Measurements from ENCODE around the gene GGTLC2. TPM values are rescaled to one million over a fixed set of nuclear protein-coding genes. Genes with fewer than 3 reads are reported as not detected.
"Not testable (repeated sequence)": the region's sequence is repeated elsewhere in the genome, so short reads cannot be mapped to it uniquely, and the experiment has no call there.

Gene GGTLC2
- total RNA-seq, 4 donors from 2014 or later, result not detected

GRCh38 chr22:22618448-22618847 is 26.0 kb upstream of the GGTLC2 start:
- in situ Hi-C loops (cut with MboI; ENCODE audit: low pct_ligation_motif_present in 1 of 4, low pct_unique_long_range_greater_than_20kb in 1 of 4, low sequenced_read_pairs in 3 of 4) (no loop called here), intact Hi-C loops (cut with DNase I; ENCODE audit: low total_unique reads) (no loop called here)
- H3K4me1 ChIP-seq, result no peaks in the 10 kb centered on the region
- H3K9me3 ChIP-seq, result no peaks in the 10 kb centered on the region
- H3K27me3 ChIP-seq, result no peaks in the 10 kb centered on the region
- H3K4me3 ChIP-seq, result no peak overlapping the region
- H3K36me3 ChIP-seq, result no peaks in the 10 kb centered on the region
- no peak for TF ChIP-seq POLR2AphosphoS5 (IDR thresholded peaks at IDR 0.05)
- no peak for TF ChIP-seq POLR2A (IDR thresholded peaks at IDR 0.05)
- TF ChIP-seq EP300 (IDR thresholded peaks at IDR 0.05; ENCODE audit: low read depth), result no peak
- TF ChIP-seq CTCF (IDR thresholded peaks at IDR 0.05), result no peak
- 88% methylated on average over 7 of the region's 7 CpGs; no CpG with 5 or more reads in 1 of the 2 donors for WGBS, 2 donors (ENCODE audit: low coverage in 1 of 2)
- H3K27ac ChIP-seq, result no peak overlapping the region
- DNase-seq, result no peak

- H3K4me3 ChIP-seq, result no peak overlapping the region
- WGBS, 2 donors (ENCODE audit: low coverage in 1 of 2), result 74% methylated on average over 2 of the region's 2 CpGs; no CpG with 5 or more reads in 1 of the 2 donors
- DNase-seq, result no peak
- no peaks in the 10 kb centered on the region for H3K27me3 ChIP-seq
- no peaks in the 10 kb centered on the region for H3K9me3 ChIP-seq
- H3K27ac ChIP-seq, result no peak overlapping the region
- intact Hi-C loops (cut with DNase I; ENCODE audit: low total_unique reads), result no loop called here
- no peaks in the 10 kb centered on the region for H3K4me1 ChIP-seq
- in situ Hi-C loops (cut with MboI; ENCODE audit: low pct_ligation_motif_present in 1 of 4, low pct_unique_long_range_greater_than_20kb in 1 of 4, low sequenced_read_pairs in 3 of 4), result no loop called here
- H3K36me3 ChIP-seq, result no peaks in the 10 kb centered on the region
- TF ChIP-seq EP300 (IDR thresholded peaks at IDR 0.05; ENCODE audit: low read depth) (no peak), POLR2A (IDR thresholded peaks at IDR 0.05) (no peak), POLR2AphosphoS5 (IDR thresholded peaks at IDR 0.05) (no peak), CTCF (IDR thresholded peaks at IDR 0.05) (no peak)
Measured at GRCh38 chr22:22618923-22619322, 25.5 kb upstream of the GGTLC2 start.

- TF ChIP-seq CTCF (IDR thresholded peaks at IDR 0.05), result no peak
- TF ChIP-seq POLR2AphosphoS5 (IDR thresholded peaks at IDR 0.05), result no peak
- TF ChIP-seq EP300 (IDR thresholded peaks at IDR 0.05; ENCODE audit: low read depth), result no peak
- TF ChIP-seq POLR2A (IDR thresholded peaks at IDR 0.05), result no peak
- DNase-seq, result no peak
- Histone ChIP-seq H3K9me3 (no peaks in the 10 kb centered on the region), H3K27me3 (no peaks in the 10 kb centered on the region), H3K27ac (no peak overlapping the region), H3K4me3 (no peak overlapping the region), H3K4me1 (no peaks in the 10 kb centered on the region), H3K36me3 (no peaks in the 10 kb centered on the region)
- 61 to 62% methylated on average over 3 of the region's 3 CpGs for WGBS, 2 donors (ENCODE audit: low coverage in 1 of 2)
- intact Hi-C loops (cut with DNase I; ENCODE audit: low total_unique reads), result no loop called here
- in situ Hi-C loops (cut with MboI; ENCODE audit: low pct_ligation_motif_present in 1 of 4, low pct_unique_long_range_greater_than_20kb in 1 of 4, low sequenced_read_pairs in 3 of 4), result no loop called here
Measured at GRCh38 chr22:22619765-22620414, 24.5 kb upstream of the GGTLC2 start.

GRCh38 chr22:22628546-22629495 is 15.6 kb upstream of the GGTLC2 start:
- H3K36me3 ChIP-seq; H3K9me3 ChIP-seq; H3K4me3 ChIP-seq; H3K27ac ChIP-seq; H3K4me1 ChIP-seq; intact Hi-C loops (cut with DNase I; ENCODE audit: low total_unique reads); in situ Hi-C loops (cut with MboI; ENCODE audit: low pct_ligation_motif_present in 1 of 4, low pct_unique_long_range_greater_than_20kb in 1 of 4, low sequenced_read_pairs in 3 of 4); DNase-seq; H3K27me3 ChIP-seq: not testable (repeated sequence)
- WGBS, 2 donors (ENCODE audit: low coverage in 1 of 2), result 82% methylated on average over 10 of the region's 18 CpGs; no CpG with 5 or more reads in 1 of the 2 donors

- H3K9me3 ChIP-seq; H3K27ac ChIP-seq; DNase-seq; intact Hi-C loops (cut with DNase I; ENCODE audit: low total_unique reads); H3K4me1 ChIP-seq; H3K4me3 ChIP-seq; H3K27me3 ChIP-seq; H3K36me3 ChIP-seq; in situ Hi-C loops (cut with MboI; ENCODE audit: low pct_ligation_motif_present in 1 of 4, low pct_unique_long_range_greater_than_20kb in 1 of 4, low sequenced_read_pairs in 3 of 4): not testable (repeated sequence)
- 49% methylated on average over 6 of the region's 7 CpGs; no CpG with 5 or more reads in 1 of the 2 donors for WGBS, 2 donors (ENCODE audit: low coverage in 1 of 2)
Measured at GRCh38 chr22:22631223-22631652, 13.2 kb upstream of the GGTLC2 start.

- H3K9me3 ChIP-seq; H3K4me1 ChIP-seq; H3K27ac ChIP-seq; in situ Hi-C loops (cut with MboI; ENCODE audit: low pct_ligation_motif_present in 1 of 4, low pct_unique_long_range_greater_than_20kb in 1 of 4, low sequenced_read_pairs in 3 of 4); H3K4me3 ChIP-seq; intact Hi-C loops (cut with DNase I; ENCODE audit: low total_unique reads); H3K36me3 ChIP-seq; H3K27me3 ChIP-seq; DNase-seq: not testable (repeated sequence)
- WGBS, 2 donors (ENCODE audit: low coverage in 1 of 2), result 94% methylated on average over 6 of the region's 15 CpGs; no CpG with 5 or more reads in 1 of the 2 donors
Measured at GRCh38 chr22:22632226-22632625, 12.2 kb upstream of the GGTLC2 start.

- H3K4me3 ChIP-seq; in situ Hi-C loops (cut with MboI; ENCODE audit: low pct_ligation_motif_present in 1 of 4, low pct_unique_long_range_greater_than_20kb in 1 of 4, low sequenced_read_pairs in 3 of 4); H3K27me3 ChIP-seq; H3K9me3 ChIP-seq; DNase-seq; H3K4me1 ChIP-seq; H3K27ac ChIP-seq; intact Hi-C loops (cut with DNase I; ENCODE audit: low total_unique reads); H3K36me3 ChIP-seq: not testable (repeated sequence)
- 84 to 89% methylated on average over 7 to 14 of the region's 14 CpGs for WGBS, 2 donors (ENCODE audit: low coverage in 1 of 2)
Measured at GRCh38 chr22:22633533-22633932, 10.9 kb upstream of the GGTLC2 start.

Measured in transverse colon (tissue), 4 donors.